SK-MEL-5 (cell line): ENCODE data around the gene HOMER2. TPM values are rescaled to one million over a fixed set of nuclear protein-coding genes. Genes with fewer than 3 reads are reported as not detected.
"Not testable (repeated sequence)": the region's sequence is repeated elsewhere in the genome, so short reads cannot be mapped to it uniquely, and the experiment has no call there.

Experiments
- DNase-seq: peaks from one replicate; pipeline ENCODE4 v3.0.0-alpha.2; 2016; ENCODE audit warnings: low read depth, low spot score
- in situ Hi-C: cut with HindIII; loops from 2 replicates; pipeline ENCODE4 v1.10.0; 2016; ENCODE audit warnings: low sequenced_read_pairs, high pct_unique_total_duplicates, low pct_unique_long_range_greater_than_20kb
- total RNA-seq: library from RNA; depleted of rRNA; stranded (reverse); fragments of >200 nt; shearing (Covaris generic); gene quantifications from 2 replicates; pipeline ENCODE4 v1.2.3, GENCODE V29; 2014

Gene HOMER2
- total RNA-seq, 1 experiment from 2014 or later, result 8.8 TPM

DNA sequence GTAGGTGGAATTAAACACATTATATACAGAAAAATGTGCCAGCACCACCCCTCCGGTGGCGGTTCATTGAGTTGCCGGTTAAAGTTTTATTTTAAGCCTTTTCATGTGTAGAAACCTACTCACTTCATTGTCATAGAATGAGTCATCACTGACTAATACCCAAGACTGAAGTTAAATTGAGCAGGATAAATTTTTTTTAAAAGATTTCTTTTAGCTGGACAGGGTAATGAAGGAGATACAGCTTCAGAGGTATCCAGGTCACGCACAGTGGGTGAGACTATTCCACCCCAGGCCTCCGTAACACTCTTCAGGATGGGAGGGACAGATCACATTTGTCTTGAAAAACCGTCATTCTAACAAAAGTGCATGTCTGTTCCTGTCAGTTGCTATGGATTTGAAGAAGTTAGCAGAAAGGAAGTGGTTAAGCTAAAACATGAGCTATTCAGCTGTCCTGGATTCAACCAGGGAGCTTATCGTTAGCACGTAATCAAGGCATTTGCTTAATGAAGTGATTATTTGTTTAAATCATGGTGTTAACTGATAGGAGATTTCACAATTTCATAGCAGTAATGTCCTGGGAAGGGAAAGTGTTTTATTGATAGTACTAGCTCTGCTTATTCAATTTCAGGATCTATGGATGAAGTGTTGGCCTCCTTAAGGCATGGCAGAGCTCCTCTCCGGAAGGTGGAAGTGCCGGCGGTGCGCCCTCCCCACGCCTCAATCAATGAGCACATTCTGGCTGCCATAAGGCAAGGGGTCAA lies 119.7 kb downstream of the HOMER2 start:
- in situ Hi-C loops, result no loop called here
- no peak for DNase-seq

DNA sequence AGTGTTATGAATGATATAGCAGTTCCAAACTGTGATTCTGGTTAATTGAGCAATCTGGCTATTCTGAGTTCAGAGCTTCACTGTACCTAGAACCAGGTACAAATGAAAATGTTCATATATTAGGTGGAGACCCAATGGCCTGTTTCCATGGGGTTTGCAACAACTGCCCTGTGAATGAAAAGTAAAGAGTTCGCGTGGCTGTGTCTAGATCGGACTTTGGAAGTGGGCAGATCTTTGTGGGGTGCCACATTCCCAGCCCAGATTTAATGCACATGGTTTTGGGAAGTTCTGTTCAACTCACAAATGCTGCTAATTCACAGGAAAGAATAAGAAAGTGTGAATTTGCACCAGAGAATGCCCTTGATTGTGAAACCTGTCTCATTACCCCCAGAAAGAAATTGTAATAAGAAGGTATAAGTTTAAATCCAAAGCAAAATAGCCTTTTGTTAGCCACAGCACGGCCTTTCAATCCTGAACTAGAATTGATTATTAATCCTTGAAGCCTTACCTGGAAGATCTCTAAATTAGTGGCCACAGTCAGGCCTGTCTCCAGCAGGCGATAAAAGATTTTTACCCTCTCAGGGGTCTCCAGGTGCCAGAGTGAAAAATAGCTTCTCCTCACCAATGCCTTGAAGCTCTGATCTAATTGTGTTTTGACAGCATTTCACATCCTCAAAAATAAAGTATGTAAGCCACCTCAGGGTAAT lies 120.5 kb downstream of the HOMER2 start:
- in situ Hi-C loops, result no loop called here
- DNase-seq, result no peak

DNA sequence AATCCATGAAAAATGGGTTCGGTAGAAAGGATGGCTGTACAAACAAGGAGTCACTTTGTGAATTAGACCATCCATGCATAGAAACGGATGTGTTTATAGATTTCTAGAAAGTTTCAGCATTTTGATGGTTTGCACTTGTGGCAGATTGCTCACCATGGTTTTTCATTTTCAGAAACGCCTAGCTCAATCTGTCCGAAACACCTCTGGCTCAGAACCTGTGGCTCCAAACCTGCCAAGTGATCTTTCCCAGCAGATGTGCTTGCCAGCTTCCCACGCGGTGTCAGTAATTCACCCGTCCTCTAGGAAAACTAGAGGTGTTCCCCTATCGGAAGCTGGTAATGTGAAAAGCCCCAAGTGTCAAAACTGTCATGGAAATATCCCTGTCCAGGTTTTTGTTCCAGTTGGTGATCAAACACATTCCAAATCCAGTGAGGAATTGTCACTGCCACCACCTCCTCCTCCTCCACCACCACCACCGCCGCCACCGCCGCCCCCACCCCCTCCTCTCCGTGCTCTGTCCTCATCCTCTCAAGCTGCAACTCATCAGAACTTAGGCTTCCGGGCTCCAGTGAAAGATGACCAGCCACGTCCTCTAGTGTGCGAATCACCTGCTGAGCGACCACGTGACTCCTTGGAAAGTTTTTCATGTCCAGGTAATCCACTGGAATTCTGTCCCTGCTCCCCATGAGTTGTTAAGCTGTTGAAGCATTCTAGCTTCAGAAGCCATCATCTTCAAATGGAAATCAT lies 121.9 kb downstream of the HOMER2 start:
- DNase-seq, result no peak
- in situ Hi-C loops, result no loop called here

DNA sequence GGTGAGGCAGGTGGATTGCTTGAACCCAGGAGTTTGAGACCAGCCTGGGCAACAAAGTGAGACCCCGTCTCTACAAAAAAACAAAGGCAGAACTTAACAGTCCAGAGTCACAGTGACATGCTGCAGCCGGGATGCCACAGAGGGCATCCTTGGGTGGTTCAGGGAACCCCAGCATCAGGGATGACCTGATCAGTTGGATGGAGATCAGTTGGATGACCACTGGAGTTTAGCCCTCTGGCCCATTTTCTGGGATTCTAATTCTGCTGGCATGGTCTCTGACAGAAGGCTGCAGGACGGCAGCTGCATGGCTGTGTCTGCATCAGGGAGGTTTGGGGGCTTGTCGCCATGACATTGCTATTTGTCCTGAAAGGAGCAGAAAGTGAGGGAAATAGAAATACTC lies 123.3 kb downstream of the HOMER2 start:
- in situ Hi-C loops, result no loop called here
- DNase-seq, result no peak

DNA sequence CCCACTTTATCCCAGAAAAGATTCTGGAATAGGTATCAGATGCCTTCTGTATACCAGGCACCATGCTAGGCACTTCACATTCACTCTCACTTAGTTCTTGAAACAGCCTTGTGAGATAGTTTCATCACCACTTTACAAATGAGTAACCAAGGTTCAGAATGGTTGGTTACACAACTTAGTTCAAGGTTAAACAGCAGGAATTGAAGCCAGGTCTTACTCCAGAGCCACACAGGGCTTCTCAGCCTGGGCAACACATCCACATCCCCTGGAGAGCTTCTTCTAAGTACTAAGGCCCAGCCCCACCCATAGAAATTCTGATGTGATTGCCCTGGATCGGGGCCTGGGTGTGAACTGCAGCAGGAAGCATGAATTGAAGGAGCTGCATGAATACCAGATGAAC lies 124.4 kb downstream of the HOMER2 start:
- in situ Hi-C loops, result no loop called here
- no peak for DNase-seq

DNA sequence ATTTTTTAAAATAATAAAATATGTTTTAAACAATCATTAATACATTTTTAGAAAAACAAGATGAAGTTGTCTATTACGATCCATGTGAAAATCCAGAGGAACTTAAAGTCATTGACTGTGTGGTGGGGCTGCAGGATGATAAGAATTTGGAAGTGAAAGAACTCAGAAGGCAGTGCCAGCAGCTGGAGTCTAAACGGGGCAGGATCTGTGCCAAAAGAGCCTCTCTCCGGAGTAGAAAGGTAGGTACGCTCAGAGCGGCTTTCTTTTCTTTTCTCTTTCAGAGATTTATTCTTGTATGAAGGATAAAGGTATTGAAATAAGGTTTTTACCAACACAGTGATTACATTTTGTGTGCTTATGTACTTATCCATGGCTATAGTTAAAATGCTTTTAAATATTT lies 129.5 kb downstream of the HOMER2 start:
- no peak for DNase-seq

DNA sequence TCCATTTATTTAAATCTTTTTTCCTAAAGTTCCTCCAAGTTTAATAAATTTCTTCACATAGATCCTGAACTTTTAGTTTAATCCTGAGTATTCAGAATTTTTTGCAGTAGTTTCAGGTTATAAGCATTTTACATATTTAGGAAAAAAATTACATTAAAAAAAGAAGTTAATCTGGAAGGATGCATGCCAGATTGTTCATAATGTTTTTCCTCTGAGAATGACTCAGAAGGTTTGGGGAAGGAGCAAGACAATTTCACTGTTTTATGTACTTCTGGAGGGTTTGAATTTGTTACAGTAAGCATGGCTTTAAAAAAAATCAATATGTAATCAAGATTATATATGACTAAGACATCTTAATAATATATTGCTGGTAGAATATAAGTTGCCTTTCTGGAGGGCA lies 130.7 kb downstream of the HOMER2 start:
- in situ Hi-C loops, DNase-seq: not testable (repeated sequence)

More for the DNA sequence above, 129.5 kb downstream of the HOMER2 start:
- in situ Hi-C loops, result no loop called here

DNA sequence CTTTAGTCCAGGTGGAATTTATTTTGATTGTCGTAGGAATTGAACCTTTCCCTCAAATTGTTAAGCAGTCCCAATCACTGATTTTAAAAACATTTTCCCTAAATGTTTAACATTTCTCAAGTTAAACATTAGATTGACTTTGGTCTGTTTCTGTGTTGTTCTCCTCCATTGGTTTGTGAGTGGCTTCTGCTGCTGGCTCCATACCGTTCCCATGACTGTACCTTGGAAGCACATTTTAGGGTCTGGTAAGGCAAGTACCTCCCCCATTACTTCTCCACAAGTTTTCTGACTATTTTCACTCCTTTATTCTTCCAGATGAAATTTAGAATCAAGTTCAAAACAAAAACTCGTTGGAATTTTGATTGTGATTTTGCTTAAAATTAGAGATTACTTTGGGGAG lies 131.1 kb downstream of the HOMER2 start:
- DNase-seq, in situ Hi-C loops: not testable (repeated sequence)

DNA sequence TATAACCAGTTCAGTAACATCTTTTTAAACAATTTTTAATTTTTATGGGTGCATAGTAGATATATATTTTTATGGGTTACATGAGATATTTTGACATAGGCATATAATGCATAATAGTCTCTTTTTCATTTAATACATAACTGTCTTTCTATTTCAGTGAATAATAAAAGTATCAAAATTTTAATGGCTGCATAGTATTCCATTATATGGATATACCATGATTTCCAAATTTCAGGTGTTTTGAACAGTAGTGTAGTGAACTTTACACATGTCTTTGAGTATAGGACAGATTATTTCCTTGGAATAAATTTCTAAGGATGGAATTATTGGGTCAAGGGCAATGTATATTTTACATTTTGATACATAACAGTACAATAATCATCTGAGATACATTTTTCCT lies 132.4 kb downstream of the HOMER2 start:
- DNase-seq, result no peak
- in situ Hi-C loops, result no loop called here

DNA sequence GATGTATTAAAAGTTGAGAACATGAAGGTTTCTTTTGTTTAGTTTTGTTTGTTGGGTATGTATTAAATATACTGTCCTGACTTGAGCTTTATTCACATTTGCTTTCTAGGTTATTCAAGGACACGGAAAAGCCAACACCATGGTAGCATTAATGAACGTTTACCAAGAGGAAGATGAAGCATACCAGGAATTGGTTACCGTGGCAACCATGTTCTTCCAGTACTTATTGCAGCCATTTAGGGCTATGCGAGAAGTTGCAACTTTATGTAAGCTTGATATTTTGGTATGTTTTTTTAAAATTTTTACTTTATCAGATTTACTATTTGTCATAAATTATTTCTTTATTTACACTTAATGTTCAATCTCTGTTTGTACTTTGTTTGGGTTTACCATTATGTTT lies 139.5 kb downstream of the HOMER2 start:
- no peak for DNase-seq
- in situ Hi-C loops, result no loop called here

DNA sequence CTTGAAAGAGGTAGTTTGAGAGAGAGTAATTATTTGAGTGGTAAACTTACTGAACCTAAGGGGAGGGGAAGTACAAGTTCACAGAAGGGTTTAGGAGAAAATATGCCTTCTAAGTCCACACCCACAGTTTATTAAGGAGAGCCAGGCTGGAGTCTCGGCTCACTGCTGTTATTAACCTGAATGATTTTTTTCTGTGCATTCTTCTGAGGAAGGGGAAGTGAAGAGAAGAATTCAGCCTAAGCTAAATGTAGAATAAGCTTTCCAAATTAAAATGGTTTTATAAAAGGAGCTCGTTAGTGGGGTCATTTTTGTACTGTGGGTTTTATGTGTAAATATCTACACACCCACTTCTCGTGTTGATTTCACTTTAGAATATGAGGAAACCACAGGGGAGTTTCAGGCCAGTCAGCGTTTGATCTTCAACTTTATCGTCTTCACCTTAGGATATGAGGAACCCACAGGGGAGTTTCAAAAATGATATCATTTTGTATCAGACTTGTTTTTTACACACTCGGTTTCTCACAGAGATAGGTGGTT lies 141.6 kb downstream of the HOMER2 start:
- no peak for DNase-seq
- in situ Hi-C loops, result no loop called here

DNA sequence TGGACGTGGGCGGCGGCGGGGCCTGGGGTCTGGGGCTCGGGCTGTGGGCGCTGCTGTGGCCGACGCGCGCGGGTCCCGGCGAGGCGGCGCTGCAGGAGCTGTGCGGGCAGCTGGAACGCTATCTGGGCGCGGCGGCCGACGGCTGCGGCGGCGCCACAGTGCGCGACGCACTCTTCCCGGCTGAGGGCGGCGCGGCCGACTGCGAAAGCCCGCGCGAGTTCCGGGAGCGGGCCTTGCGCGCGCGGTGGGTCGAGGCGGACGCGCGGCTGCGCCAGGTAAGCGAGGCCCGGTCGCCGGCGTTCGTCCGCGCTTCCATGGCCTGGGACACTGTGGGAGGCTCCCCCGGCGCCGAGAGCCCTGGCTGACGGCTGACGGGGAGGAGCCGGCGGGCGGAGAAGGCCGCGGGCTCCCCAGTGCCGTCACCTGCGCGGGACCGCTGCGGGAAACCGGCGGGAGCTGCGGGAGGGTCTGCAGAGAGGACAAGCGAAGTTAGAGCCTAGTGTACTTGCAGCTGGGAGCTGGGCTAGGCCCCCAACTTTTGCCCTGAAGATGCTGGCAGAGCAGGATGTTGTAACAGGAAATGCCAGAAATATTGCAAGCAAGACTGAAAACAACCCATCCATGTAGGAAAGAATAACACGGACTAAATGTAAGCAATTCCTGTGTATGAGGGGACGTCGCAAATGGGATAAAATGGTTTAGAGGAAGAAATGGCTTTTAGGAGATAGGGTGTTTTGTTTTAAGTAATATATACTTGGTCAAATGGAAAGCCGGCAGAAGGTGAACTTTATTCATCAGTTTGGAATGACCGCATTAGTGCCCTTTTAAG lies 142.2 kb downstream of the HOMER2 start:
- peak; percentile 34 for DNase-seq
- in situ Hi-C loops, result no loop called here

DNA sequence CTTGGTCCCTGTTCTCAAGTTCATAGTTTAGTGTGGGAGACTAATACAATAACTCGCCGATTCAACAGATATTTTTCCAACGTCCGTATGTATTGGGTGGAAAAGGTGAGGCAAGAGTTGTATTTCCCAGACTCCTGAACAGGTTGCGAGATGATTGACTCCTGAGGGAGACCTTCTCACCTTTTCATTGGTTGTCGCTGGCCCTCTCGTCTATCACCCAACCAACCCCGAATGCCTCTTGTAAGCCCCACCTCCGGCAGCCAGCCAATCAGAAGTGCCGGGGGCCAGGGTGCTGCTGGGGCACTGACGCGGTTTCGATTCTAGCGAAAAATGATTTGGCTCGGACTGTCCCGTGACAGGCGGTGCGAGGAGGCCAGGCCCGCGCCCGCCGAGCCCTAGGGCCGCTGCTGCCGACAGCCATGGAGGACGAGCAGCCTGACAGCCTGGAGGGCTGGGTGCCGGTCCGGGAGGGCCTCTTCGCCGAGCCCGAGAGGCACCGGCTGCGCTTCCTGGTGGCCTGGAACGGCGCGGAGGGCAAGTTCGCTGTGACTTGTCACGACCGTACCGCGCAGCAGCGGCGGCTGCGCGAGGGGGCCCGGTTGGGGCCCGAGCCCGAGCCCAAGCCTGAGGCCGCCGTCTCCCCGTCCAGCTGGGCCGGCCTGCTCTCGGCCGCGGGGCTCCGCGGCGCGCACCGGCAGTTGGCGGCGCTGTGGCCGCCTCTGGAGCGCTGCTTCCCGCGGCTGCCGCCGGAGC lies 143.0 kb downstream of the HOMER2 start, which contains the start of gene WHAMM:
Gene WHAMM, plus strand, starts transcription at position 321 of the 753 bp plus-strand sequence. Its CDS starts 99 bp downstream, at position 420.
- in situ Hi-C loops, result no loop called here
- peak; percentile 99 for DNase-seq

DNA sequence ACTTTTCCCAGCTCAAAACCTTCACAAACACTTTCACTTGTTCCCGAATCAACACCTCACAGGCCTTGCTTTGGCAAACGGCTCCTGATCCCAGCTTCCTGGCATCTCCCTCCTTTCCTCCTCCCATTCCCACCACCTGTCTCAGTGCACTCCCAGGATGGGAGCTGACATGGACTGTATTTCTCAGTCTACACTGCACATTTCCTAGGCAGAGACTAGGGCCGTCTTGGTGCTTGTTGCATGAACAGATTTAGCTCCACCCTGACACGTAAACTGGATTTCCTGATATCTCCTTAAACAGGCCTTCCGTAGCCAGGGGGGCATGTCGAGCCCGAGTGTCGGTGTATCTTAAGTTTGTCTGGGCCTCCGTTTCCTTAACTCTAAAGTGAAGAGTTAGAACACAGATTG lies 143.9 kb downstream of the HOMER2 start:
- in situ Hi-C loops, result no loop called here
- DNase-seq, result no peak

DNA sequence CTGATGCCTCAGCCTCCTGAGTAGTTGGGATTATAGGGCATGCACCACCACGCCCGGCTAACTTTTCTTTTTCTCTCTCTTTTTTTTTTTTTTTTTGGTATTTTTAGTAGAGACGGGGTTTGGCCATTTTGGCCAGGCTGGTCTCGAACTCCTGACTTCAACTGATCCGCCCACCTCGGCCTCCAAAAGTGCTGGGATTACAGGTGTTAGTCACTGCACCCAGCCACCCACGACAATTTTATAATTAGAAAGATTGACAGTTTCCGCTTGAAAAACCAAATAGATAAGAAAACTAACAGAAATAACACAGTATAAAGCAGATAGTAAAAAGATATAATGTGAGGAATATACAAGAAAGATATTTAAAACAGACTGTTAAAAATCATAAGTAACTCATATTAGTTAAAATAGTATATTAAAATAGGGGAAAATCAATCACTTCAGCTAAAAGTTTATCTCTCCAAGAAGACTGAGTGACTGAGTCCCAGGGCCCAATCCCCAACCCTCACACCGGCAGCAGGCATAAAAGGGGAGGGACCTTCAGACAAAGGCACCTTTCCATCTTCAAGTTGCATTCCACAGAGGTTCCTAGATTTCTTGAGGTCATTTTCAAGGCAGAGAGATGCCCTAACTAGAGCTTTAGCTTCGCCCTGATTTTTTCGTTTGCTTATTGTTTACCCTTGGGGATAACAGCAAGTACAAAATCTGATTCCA lies 144.4 kb downstream of the HOMER2 start:
- in situ Hi-C loops, result no loop called here
- no peak for DNase-seq

DNA sequence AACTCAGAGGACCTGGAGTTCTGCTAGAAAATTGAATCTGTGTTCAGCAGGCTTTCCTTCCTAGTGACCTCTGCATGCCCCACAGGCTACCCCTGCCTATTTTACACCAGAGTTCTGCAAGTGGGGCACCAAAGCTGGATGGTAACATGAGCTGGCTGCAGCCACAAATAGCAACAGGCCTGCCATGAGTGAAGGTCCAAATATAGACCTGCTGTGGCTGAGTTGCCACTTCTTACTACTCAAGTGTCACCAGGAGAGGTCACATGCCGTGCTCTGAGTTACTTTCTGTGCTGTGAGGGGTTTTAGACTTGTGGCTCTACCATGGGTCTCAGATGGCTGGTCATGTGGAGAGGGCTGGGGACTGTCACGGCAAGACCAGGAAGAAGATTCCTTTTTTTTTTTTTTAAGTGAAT lies 146.5 kb downstream of the HOMER2 start, which contains the start of gene FSD2:
Gene FSD2, minus strand, starts transcription at position 76 of the 413 bp plus-strand sequence. CDS start 18,679 bp downstream, outside the sequence.
- in situ Hi-C loops, result no loop called here
- DNase-seq, result no peak
